Body of pancreas (tissue), 4 donors: ENCODE data around the gene RIMS4. TPM values are rescaled to one million over a fixed set of nuclear protein-coding genes. Genes with fewer than 3 reads are reported as not detected.
A peak's percentile ranks its signal among the peaks of the same experiment; 100 is the strongest.

Experiments
- ATAC-seq: fragments of 150-250 bp; one replicate; pipeline ENCODE4 v1.9.1; 2016
- DNase-seq, 4 donors: peaks; one replicate each; pipeline ENCODE4 v3.0.0-alpha.2; 2019
- H3K27ac ChIP-seq, 4 donors: fragments of 200-600 bp; sonication (generic); 1 replicate in 3 of 4; 2 replicates in 1 of 4; pipeline versions ENCODE4 v1.5.1 to v1.6.1; 2016 to 2019; ENCODE audit warnings: mild to moderate bottlenecking in 1 of 4, mixed read lengths in 1 of 4, moderate library complexity in 1 of 4
- H3K27me3 ChIP-seq, 2 donors: fragments of 200-600 bp; sonication (generic); one replicate each; pipeline ENCODE4 v1.6.0; 2016; ENCODE audit warnings: mild to moderate bottlenecking in 1 of 2
- H3K36me3 ChIP-seq, 2 donors: fragments of 200-600 bp; sonication (generic); replicated peaks in 1 of 2; 2 replicates each; pipeline ENCODE4 v1.5.1; 2016; ENCODE audit warnings: low read depth in 2 of 2; ENCODE audit not compliant: insufficient read depth in 1 of 2
- H3K4me1 ChIP-seq: fragments of 200-600 bp; sonication (generic); one replicate; pipeline ENCODE4 v1.6.0; 2016
- H3K4me3 ChIP-seq, 2 donors: fragments of 200-600 bp; sonication (generic); 1 replicate in 1 of 2; 2 replicates in 1 of 2; pipeline ENCODE4 v1.5.1; 2016 to 2019
- H3K9me3 ChIP-seq, 3 donors: fragments of 200-600 bp; sonication (generic); 1 replicate in 2 of 3; 2 replicates in 1 of 3; pipeline ENCODE4 v1.5.1; 2016
- CTCF ChIP-seq, 7 experiments: fragments of 450-650 bp in 4 of 7; fragments of 200-600 bp in 3 of 7; sonication (generic) in 3 of 7; IDR thresholded peaks; one replicate each; pipeline ENCODE4 v1.5.1; 2016 to 2019; ENCODE audit warnings: antibody characterized with exemption in 7 of 7
- POLR2A ChIP-seq, 3 donors: fragments of 450-650 bp; IDR thresholded peaks; one replicate each; pipeline ENCODE4 v1.6.1; 2016; ENCODE audit warnings: antibody characterized with exemption in 3 of 3, mild to moderate bottlenecking in 2 of 3
- WGBS, 2 donors: methylation state at CpG; one replicate each; pipeline ENCODE4 v1.1.5; 2017; 5-methylcytosine and 5-hydroxymethylcytosine counted together
- intact Hi-C: fragments of 100-400 bp; cut with DNase I; formaldehyde crosslinking; loops from one replicate; pipeline ENCODE4 v1.15.1; 2023
- total RNA-seq, 2 donors: library from RNA; depleted of rRNA; stranded (reverse); fragments of >200 nt; gene quantifications; one replicate each; pipeline ENCODE4 v1.1.0, GENCODE V29; 2016

The RIMS4 gene
- total RNA-seq, 2 donors from 2014 or later: 0.26 TPM; not detected in 1

DNA sequence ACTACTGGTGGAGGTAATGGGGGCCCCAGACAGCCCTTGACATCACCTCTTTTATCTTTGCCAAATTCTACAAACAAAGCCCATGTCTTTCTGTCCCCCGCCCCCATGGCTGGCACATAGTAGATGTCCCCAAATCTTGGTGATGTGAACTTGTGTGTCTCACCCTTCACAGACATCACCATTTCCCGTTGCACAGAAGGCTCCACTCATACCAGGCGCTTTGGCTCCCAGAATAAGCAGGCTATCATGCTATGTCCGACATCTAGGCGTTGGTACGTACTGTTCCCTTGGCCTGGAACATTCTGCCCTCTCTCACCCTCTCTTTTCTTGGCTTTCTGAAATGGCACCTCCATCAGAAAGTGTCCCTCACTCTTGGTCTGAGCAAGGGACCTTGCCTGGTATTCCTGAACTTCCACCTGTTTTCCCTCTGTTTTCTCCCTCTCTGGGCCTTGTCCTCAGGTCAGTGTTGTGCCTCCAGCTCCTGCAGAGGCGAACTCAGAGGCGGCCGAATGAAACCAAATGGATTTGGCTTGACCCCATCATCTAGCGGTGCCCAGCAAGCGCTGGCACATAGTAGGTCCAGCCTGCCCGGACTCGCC lies 96.1 kb downstream of the RIMS4 start:
- Histone ChIP-seq H3K27me3 (no peaks in the 10 kb centered on the region), H3K36me3 (no peaks in the 10 kb centered on the region), H3K4me3 (no peak overlapping the region), H3K9me3 (no peaks in the 10 kb centered on the region), H3K27ac (no peak overlapping the region), H3K4me1 (peaks cover 11% of the 10 kb centered on the region)
- WGBS, 2 donors: 46 to 58% methylated on average over 11 to 13 of the region's 13 CpGs
- intact Hi-C loops: no loop called here
- ATAC-seq (peak; percentile 28), DNase-seq (no peak)
- TF ChIP-seq CTCF (IDR thresholded peaks at IDR 0.05) (no peak), POLR2A (IDR thresholded peaks at IDR 0.05) (no peak)

GRCh38 chr20:44711237-44711636 lies 99.1 kb downstream of the RIMS4 start:
- TF ChIP-seq POLR2A (IDR thresholded peaks at IDR 0.05): no peak
- Histone ChIP-seq H3K27ac (no peak overlapping the region), H3K27me3 (no peaks in the 10 kb centered on the region), H3K36me3 (no peaks in the 10 kb centered on the region), H3K4me1 (peaks cover 11% of the 10 kb centered on the region), H3K9me3 (no peaks in the 10 kb centered on the region), H3K4me3 (no peak overlapping the region)
- ATAC-seq: no peak
- intact Hi-C loops: no loop called here
- WGBS, 2 donors: 90 to 96% methylated on average over 6 to 8 of the region's 8 CpGs
- no peak for DNase-seq

- H3K27ac ChIP-seq: no peak overlapping the region
- 89 to 90% methylated on average over 9 of the region's 9 CpGs for whole genome bisulfite sequencing, 2 donors
- DNase-seq (no peak), ATAC-seq (no peak)
- H3K9me3 ChIP-seq: no peaks in the 10 kb centered on the region
- intact Hi-C loops: no loop called here
- H3K4me3 ChIP-seq: no peak overlapping the region
- H3K4me1 ChIP-seq: peaks cover 8% of the 10 kb centered on the region
- H3K27me3 ChIP-seq: no peaks in the 10 kb centered on the region
- no peaks in the 10 kb centered on the region for H3K36me3 ChIP-seq
- no peak for TF ChIP-seq CTCF (IDR thresholded peaks at IDR 0.05)
- TF ChIP-seq POLR2A (IDR thresholded peaks at IDR 0.05): no peak
Measured at GRCh38 chr20:44709797-44710196, 100.5 kb downstream of the RIMS4 start.

DNA sequence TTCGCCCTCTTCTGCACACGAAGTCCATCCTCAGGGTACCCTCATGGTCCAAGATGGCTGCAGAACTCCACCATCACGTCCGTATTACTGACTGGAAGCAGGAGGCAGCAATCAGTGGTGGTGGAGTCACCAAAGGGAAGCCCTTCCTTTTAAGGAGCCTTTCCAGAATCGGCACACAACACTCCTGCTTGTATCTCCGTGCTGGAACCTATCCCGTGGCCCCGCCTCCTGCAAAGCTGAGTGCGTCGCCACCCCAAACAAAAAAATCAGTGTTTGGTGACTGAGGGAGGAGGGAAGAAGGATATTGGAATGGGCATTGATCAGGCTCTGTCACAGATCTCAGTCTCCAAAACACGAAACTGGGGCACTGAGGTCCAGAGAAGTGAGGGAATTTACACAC lies 101.0 kb downstream of the RIMS4 start:
- no peak for TF ChIP-seq CTCF (IDR thresholded peaks at IDR 0.05)
- no peak for TF ChIP-seq POLR2A (IDR thresholded peaks at IDR 0.05)
- DNase-seq (no peak), ATAC-seq (no peak)
- Histone ChIP-seq H3K9me3 (no peaks in the 10 kb centered on the region), H3K36me3 (no peaks in the 10 kb centered on the region), H3K27me3 (no peaks in the 10 kb centered on the region), H3K27ac (no peak overlapping the region), H3K4me1 (peaks cover 4% of the 10 kb centered on the region), H3K4me3 (no peak overlapping the region)
- intact Hi-C loops: no loop called here
- 69 to 78% methylated on average over 11 of the region's 11 CpGs for WGBS, 2 donors

GRCh38 chr20:44707018-44707579 lies 103.2 kb downstream of the RIMS4 start:
- no peak for ATAC-seq
- no peaks in the 10 kb centered on the region for H3K27me3 ChIP-seq
- WGBS, 2 donors: 84 to 86% methylated on average over 5 of the region's 5 CpGs
- DNase-seq: no peak
- H3K4me3 ChIP-seq: no peak overlapping the region
- H3K36me3 ChIP-seq: no peaks in the 10 kb centered on the region
- no peaks in the 10 kb centered on the region for H3K4me1 ChIP-seq
- intact Hi-C loops: no loop called here
- TF ChIP-seq POLR2A (IDR thresholded peaks at IDR 0.05) (no peak), CTCF (IDR thresholded peaks at IDR 0.05) (no peak)
- no peak overlapping the region for H3K27ac ChIP-seq
- no peaks in the 10 kb centered on the region for H3K9me3 ChIP-seq
